ENCODE measurements around the gene MAPKAPK3. TPM values are rescaled to one million over a fixed set of nuclear protein-coding genes. Genes with fewer than 3 reads are reported as not detected.

The MAPKAPK3 gene
- total and polyA plus RNA-seq, 2 of the 4 experiments (the other 2 are of a cell fraction): 38.3 to 57.2 TPM

DNA sequence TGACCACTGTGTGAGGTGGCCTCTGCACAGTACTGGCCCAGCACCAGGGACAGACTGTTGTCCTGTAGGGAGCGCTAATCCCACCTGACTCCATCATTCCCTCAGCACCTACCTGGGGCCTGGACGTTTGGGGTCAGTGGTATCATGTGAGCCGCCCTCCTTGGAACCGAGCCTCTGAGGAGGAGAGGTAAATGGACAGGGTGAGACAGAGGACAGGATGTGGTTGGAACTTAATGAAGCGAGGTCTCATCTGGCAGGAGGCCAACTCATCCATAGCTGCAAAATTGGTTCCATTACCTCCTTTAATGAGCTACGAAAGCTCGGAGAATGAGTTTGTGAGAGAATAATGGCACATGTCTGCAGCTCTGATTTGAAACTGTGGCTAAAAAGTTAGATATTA is 13.9 kb downstream of the MAPKAPK3 start:
- in situ Hi-C loops (cut with MboI; ENCODE audit: low sequenced_read_pairs) (no loop called here), intact Hi-C loops (cut with micrococcal nuclease) (no loop called here), dilution Hi-C loops (cut with HindIII; ENCODE audit: low sequenced_read_pairs, unreplicated experiment) (no loop called here)
- H2BK20ac ChIP-seq (ENCODE audit: low read depth, low read length): no peak overlapping the region
- H2BK15ac ChIP-seq (ENCODE audit: low read depth, low read length): no peak overlapping the region
- CTCF ChIA-PET: no interaction called here
- peak overlapping the region; percentile 69 for H2AK9ac ChIP-seq (replicated peaks; ENCODE audit: low read depth, low read length, poor library complexity)
- H3K14ac ChIP-seq (replicated peaks; ENCODE audit: low read depth, low read length): no peak overlapping the region
- peaks cover 0 to 9% of the 10 kb centered on the region in 2 experiments; a peak in 2 of 4 replicates for H3K79me1 ChIP-seq (ENCODE audit: low read depth in 1 of 2, low read length in 2 of 2)
- H3K4me1 ChIP-seq (ENCODE audit: control insufficient read depth, insufficient read depth, low read length): peaks cover 3% of the 10 kb centered on the region
- TF ChIP-seq RCOR1 (IDR thresholded peaks at IDR 0.05; ENCODE audit: insufficient replicate concordance, low read length) (no peak), FOS (IDR thresholded peaks at IDR 0.05; ENCODE audit: low read depth, low read length) (no peak), MAZ (IDR thresholded peaks at IDR 0.05; ENCODE audit: borderline replicate concordance, low read depth, low read length) (no peak), BHLHE40 (IDR thresholded peaks at IDR 0.05; ENCODE audit: low read depth, low read length) (no peak), RAD21 (IDR thresholded peaks at IDR 0.05; ENCODE audit: low read length) (no peak)
- TF ChIP-seq, protein P1, sequence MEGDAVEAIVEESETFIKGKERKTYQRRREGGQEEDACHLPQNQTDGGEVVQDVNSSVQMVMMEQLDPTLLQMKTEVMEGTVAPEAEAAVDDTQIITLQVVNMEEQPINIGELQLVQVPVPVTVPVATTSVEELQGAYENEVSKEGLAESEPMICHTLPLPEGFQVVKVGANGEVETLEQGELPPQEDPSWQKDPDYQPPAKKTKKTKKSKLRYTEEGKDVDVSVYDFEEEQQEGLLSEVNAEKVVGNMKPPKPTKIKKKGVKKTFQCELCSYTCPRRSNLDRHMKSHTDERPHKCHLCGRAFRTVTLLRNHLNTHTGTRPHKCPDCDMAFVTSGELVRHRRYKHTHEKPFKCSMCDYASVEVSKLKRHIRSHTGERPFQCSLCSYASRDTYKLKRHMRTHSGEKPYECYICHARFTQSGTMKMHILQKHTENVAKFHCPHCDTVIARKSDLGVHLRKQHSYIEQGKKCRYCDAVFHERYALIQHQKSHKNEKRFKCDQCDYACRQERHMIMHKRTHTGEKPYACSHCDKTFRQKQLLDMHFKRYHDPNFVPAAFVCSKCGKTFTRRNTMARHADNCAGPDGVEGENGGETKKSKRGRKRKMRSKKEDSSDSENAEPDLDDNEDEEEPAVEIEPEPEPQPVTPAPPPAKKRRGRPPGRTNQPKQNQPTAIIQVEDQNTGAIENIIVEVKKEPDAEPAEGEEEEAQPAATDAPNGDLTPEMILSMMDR (conservative IDR thresholded peaks at IDR 0.05; ENCODE audit: low read depth, low read length): no peak
- no peak overlapping the region for H3K4me2 ChIP-seq (ENCODE audit: low read depth, low read length)
- DNase-seq: no peak
- H4K5ac ChIP-seq (ENCODE audit: low read depth, low read length): no peak overlapping the region
- H4K20me1 ChIP-seq (ENCODE audit: insufficient read depth, low read length): peaks cover 4% of the 10 kb centered on the region
- no peak overlapping the region for H3K9ac ChIP-seq (ENCODE audit: low read depth, low read length)
- H2BK120ac ChIP-seq (ENCODE audit: low read depth, low read length): no peak overlapping the region
- POLR2A ChIA-PET (ENCODE audit: unreplicated experiment): no interaction called here
- peaks cover 22% of the 10 kb centered on the region for H3K9me1 ChIP-seq (ENCODE audit: insufficient read depth, low read length)
- no peak overlapping the region for H4K8ac ChIP-seq (ENCODE audit: low read depth in 2 of 2, low read length in 2 of 2)
- no peak overlapping the region for H2AFZ ChIP-seq (replicated peaks; ENCODE audit: low read length, poor library complexity)
- no peak overlapping the region for H3K4me3 ChIP-seq (ENCODE audit: insufficient read depth, low read depth, low read length)
- ATAC-seq (ENCODE audit: low read depth): no peak
- no peaks in the 10 kb centered on the region for H3K9me3 ChIP-seq (ENCODE audit: control insufficient read depth, insufficient read depth, low read length)
- H3K27ac ChIP-seq (ENCODE audit: insufficient read depth, low read length): no peak overlapping the region
- no peak overlapping the region for H3K56ac ChIP-seq (ENCODE audit: extremely low read depth, insufficient read depth, low read length)
- H3K18ac ChIP-seq (ENCODE audit: low read depth, low read length): no peak overlapping the region
- no peak overlapping the region for H2AK5ac ChIP-seq (ENCODE audit: low read depth, low read length)
- H3K23ac ChIP-seq (ENCODE audit: low read depth, low read length): no peak overlapping the region
- no peak overlapping the region for H4K91ac ChIP-seq (ENCODE audit: insufficient read depth, low read depth, low read length)
- 100% methylated on average over 1 of the region's 7 CpGs; no CpG with 5 or more reads in 1 of the 2 experiments for WGBS, 2 experiments (ENCODE audit: extremely low coverage in 2 of 2, insufficient read length in 1 of 2)
- no peaks in the 10 kb centered on the region for H3K27me3 ChIP-seq (ENCODE audit: control insufficient read depth, insufficient read depth, low read length)
- H2BK5ac ChIP-seq (ENCODE audit: low read depth, low read length, poor library complexity, severe bottlenecking): no peak overlapping the region
- no peak overlapping the region for H3K4ac ChIP-seq (ENCODE audit: low read depth, low read length)
- no TSS peak for BruUV-seq (replicated peaks)
- H3K36me3 ChIP-seq (ENCODE audit: control insufficient read depth, insufficient read depth, low read length): no peaks in the 10 kb centered on the region

Data from IMR-90 (cell line).